ENCODE data around the gene SENP5.
"Not testable (repeated sequence)": the region's sequence is repeated elsewhere in the genome, so short reads cannot be mapped to it uniquely, and the experiment has no call there.

SENP5 gene

GRCh38 chr3:196844235-196845219 is 23.2 kb upstream of the SENP5 start:
- not testable (repeated sequence) for H3K27me3 ChIP-seq (ENCODE audit: control insufficient read depth in 5 of 5, insufficient read depth in 4 of 5, low read length in 5 of 5); H3K27ac ChIP-seq (ENCODE audit: low read depth, low read length); H3K9me3 ChIP-seq (ENCODE audit: control insufficient read depth in 5 of 5, low read length in 5 of 5); H3K36me3 ChIP-seq (ENCODE audit: control insufficient read depth in 5 of 5, insufficient read depth in 5 of 5, low read length in 5 of 5); H3K4me3 ChIP-seq (ENCODE audit: low read depth in 1 of 5, low read length in 5 of 5); H3K4me1 ChIP-seq (ENCODE audit: control insufficient read depth in 5 of 5, insufficient read depth in 5 of 5, low read length in 5 of 5); H3K9ac ChIP-seq (ENCODE audit: low read length in 5 of 5)

- H3K9ac ChIP-seq (ENCODE audit: low read length in 5 of 5); H3K36me3 ChIP-seq (ENCODE audit: control insufficient read depth in 5 of 5, insufficient read depth in 5 of 5, low read length in 5 of 5); H3K4me1 ChIP-seq (ENCODE audit: control insufficient read depth in 5 of 5, insufficient read depth in 5 of 5, low read length in 5 of 5); H3K27ac ChIP-seq (ENCODE audit: low read depth, low read length); H3K4me3 ChIP-seq (ENCODE audit: low read depth in 1 of 5, low read length in 5 of 5); H3K27me3 ChIP-seq (ENCODE audit: control insufficient read depth in 5 of 5, insufficient read depth in 4 of 5, low read length in 5 of 5); H3K9me3 ChIP-seq (ENCODE audit: control insufficient read depth in 5 of 5, low read length in 5 of 5): not testable (repeated sequence)
Measured at GRCh38 chr3:196848375-196848774, 19.3 kb upstream of the SENP5 start.

- Histone ChIP-seq H3K4me1 (ENCODE audit: control insufficient read depth in 5 of 5, insufficient read depth in 5 of 5, low read length in 5 of 5) (no peaks in the 10 kb centered on the region), H3K27ac (ENCODE audit: low read depth, low read length) (no peak overlapping the region), H3K9me3 (ENCODE audit: control insufficient read depth in 5 of 5, low read length in 5 of 5) (peaks cover 0 to 2% (median 0%) of the 10 kb centered on the region in 5 donors), H3K4me3 (ENCODE audit: low read depth in 1 of 5, low read length in 5 of 5) (no peak overlapping the region), H3K9ac (ENCODE audit: low read length in 5 of 5) (no peak overlapping the region), H3K36me3 (ENCODE audit: control insufficient read depth in 5 of 5, insufficient read depth in 5 of 5, low read length in 5 of 5) (no peaks in the 10 kb centered on the region), H3K27me3 (ENCODE audit: control insufficient read depth in 5 of 5, insufficient read depth in 4 of 5, low read length in 5 of 5) (peaks cover 0 to 2% (median 0%) of the 10 kb centered on the region in 5 donors)
Measured at GRCh38 chr3:196849180-196849741, 18.5 kb upstream of the SENP5 start.

- H3K9ac ChIP-seq (ENCODE audit: low read length in 5 of 5); H3K4me3 ChIP-seq (ENCODE audit: low read depth in 1 of 5, low read length in 5 of 5); H3K27me3 ChIP-seq (ENCODE audit: control insufficient read depth in 5 of 5, insufficient read depth in 4 of 5, low read length in 5 of 5); H3K9me3 ChIP-seq (ENCODE audit: control insufficient read depth in 5 of 5, low read length in 5 of 5); H3K4me1 ChIP-seq (ENCODE audit: control insufficient read depth in 5 of 5, insufficient read depth in 5 of 5, low read length in 5 of 5); H3K36me3 ChIP-seq (ENCODE audit: control insufficient read depth in 5 of 5, insufficient read depth in 5 of 5, low read length in 5 of 5); H3K27ac ChIP-seq (ENCODE audit: low read depth, low read length): not testable (repeated sequence)
Measured at GRCh38 chr3:196863000-196863399, 4.7 kb upstream of the SENP5 start.

GRCh38 chr3:196867155-196867506 is 589 bp upstream of the SENP5 start:
- H3K9ac ChIP-seq (ENCODE audit: low read length in 5 of 5), result peak overlapping the region; percentile 66 to 89 (median 77)
- peaks cover 5 to 27% (median 18%) of the 10 kb centered on the region in 5 donors for H3K4me1 ChIP-seq (ENCODE audit: control insufficient read depth in 5 of 5, insufficient read depth in 5 of 5, low read length in 5 of 5)
- H3K9me3 ChIP-seq (ENCODE audit: control insufficient read depth in 5 of 5, low read length in 5 of 5), result no peaks in the 10 kb centered on the region
- peak overlapping the region; percentile 87 for H3K27ac ChIP-seq (ENCODE audit: low read depth, low read length)
- no peaks in the 10 kb centered on the region for H3K36me3 ChIP-seq (ENCODE audit: control insufficient read depth in 5 of 5, insufficient read depth in 5 of 5, low read length in 5 of 5)
- no peaks in the 10 kb centered on the region for H3K27me3 ChIP-seq (ENCODE audit: control insufficient read depth in 5 of 5, insufficient read depth in 4 of 5, low read length in 5 of 5)
- H3K4me3 ChIP-seq (ENCODE audit: low read depth in 1 of 5, low read length in 5 of 5), result peak overlapping the region; percentile 68 to 95 (median 92)

- no peaks in the 10 kb centered on the region for H3K27me3 ChIP-seq (ENCODE audit: control insufficient read depth in 5 of 5, insufficient read depth in 4 of 5, low read length in 5 of 5)
- H3K27ac ChIP-seq (ENCODE audit: low read depth, low read length), result peak overlapping the region; percentile 87
- H3K9me3 ChIP-seq (ENCODE audit: control insufficient read depth in 5 of 5, low read length in 5 of 5), result no peaks in the 10 kb centered on the region
- H3K4me3 ChIP-seq (ENCODE audit: low read depth in 1 of 5, low read length in 5 of 5), result peak overlapping the region; percentile 90 to 98 (median 95)
- H3K36me3 ChIP-seq (ENCODE audit: control insufficient read depth in 5 of 5, insufficient read depth in 5 of 5, low read length in 5 of 5), result no peaks in the 10 kb centered on the region
- peaks cover 5 to 29% (median 18%) of the 10 kb centered on the region in 5 donors for H3K4me1 ChIP-seq (ENCODE audit: control insufficient read depth in 5 of 5, insufficient read depth in 5 of 5, low read length in 5 of 5)
- peak overlapping the region; percentile 95 to 99 (median 97) for H3K9ac ChIP-seq (ENCODE audit: low read length in 5 of 5)
Measured at GRCh38 chr3:196868297-196868661, 559 bp downstream of the SENP5 start.

- H3K9ac ChIP-seq (ENCODE audit: low read length in 5 of 5), result no peak overlapping the region
- H3K4me3 ChIP-seq (ENCODE audit: low read depth in 1 of 5, low read length in 5 of 5), result no peak overlapping the region
- no peaks in the 10 kb centered on the region for H3K36me3 ChIP-seq (ENCODE audit: control insufficient read depth in 5 of 5, insufficient read depth in 5 of 5, low read length in 5 of 5)
- H3K4me1 ChIP-seq (ENCODE audit: control insufficient read depth in 5 of 5, insufficient read depth in 5 of 5, low read length in 5 of 5), result peaks cover 5 to 23% (median 14%) of the 10 kb centered on the region in 5 donors
- no peaks in the 10 kb centered on the region for H3K9me3 ChIP-seq (ENCODE audit: control insufficient read depth in 5 of 5, low read length in 5 of 5)
- no peaks in the 10 kb centered on the region for H3K27me3 ChIP-seq (ENCODE audit: control insufficient read depth in 5 of 5, insufficient read depth in 4 of 5, low read length in 5 of 5)
- H3K27ac ChIP-seq (ENCODE audit: low read depth, low read length), result no peak overlapping the region
Measured at GRCh38 chr3:196872316-196872715, 4.6 kb downstream of the SENP5 start.

- not testable (repeated sequence) for H3K4me3 ChIP-seq (ENCODE audit: low read depth in 1 of 5, low read length in 5 of 5); H3K36me3 ChIP-seq (ENCODE audit: control insufficient read depth in 5 of 5, insufficient read depth in 5 of 5, low read length in 5 of 5); H3K9ac ChIP-seq (ENCODE audit: low read length in 5 of 5); H3K27me3 ChIP-seq (ENCODE audit: control insufficient read depth in 5 of 5, insufficient read depth in 4 of 5, low read length in 5 of 5); H3K4me1 ChIP-seq (ENCODE audit: control insufficient read depth in 5 of 5, insufficient read depth in 5 of 5, low read length in 5 of 5); H3K9me3 ChIP-seq (ENCODE audit: control insufficient read depth in 5 of 5, low read length in 5 of 5); H3K27ac ChIP-seq (ENCODE audit: low read depth, low read length)
Measured at GRCh38 chr3:196874511-196875094, 6.9 kb downstream of the SENP5 start.

- Histone ChIP-seq H3K36me3 (ENCODE audit: control insufficient read depth in 5 of 5, insufficient read depth in 5 of 5, low read length in 5 of 5) (peaks cover 0 to 5% (median 0%) of the 10 kb centered on the region in 5 donors), H3K4me1 (ENCODE audit: control insufficient read depth in 5 of 5, insufficient read depth in 5 of 5, low read length in 5 of 5) (peaks cover 0 to 4% (median 2%) of the 10 kb centered on the region in 5 donors), H3K27me3 (ENCODE audit: control insufficient read depth in 5 of 5, insufficient read depth in 4 of 5, low read length in 5 of 5) (no peaks in the 10 kb centered on the region), H3K4me3 (ENCODE audit: low read depth in 1 of 5, low read length in 5 of 5) (no peak overlapping the region), H3K9ac (ENCODE audit: low read length in 5 of 5) (no peak overlapping the region), H3K9me3 (ENCODE audit: control insufficient read depth in 5 of 5, low read length in 5 of 5) (no peaks in the 10 kb centered on the region), H3K27ac (ENCODE audit: low read depth, low read length) (no peak overlapping the region)
Measured at GRCh38 chr3:196875258-196875657, 7.5 kb downstream of the SENP5 start.

- Histone ChIP-seq H3K4me1 (ENCODE audit: control insufficient read depth in 5 of 5, insufficient read depth in 5 of 5, low read length in 5 of 5) (peaks cover 0 to 9% (median 7%) of the 10 kb centered on the region in 5 donors), H3K36me3 (ENCODE audit: control insufficient read depth in 5 of 5, insufficient read depth in 5 of 5, low read length in 5 of 5) (peaks cover 9 to 24% (median 21%) of the 10 kb centered on the region in 5 donors), H3K27me3 (ENCODE audit: control insufficient read depth in 5 of 5, insufficient read depth in 4 of 5, low read length in 5 of 5) (no peaks in the 10 kb centered on the region), H3K27ac (ENCODE audit: low read depth, low read length) (no peak overlapping the region), H3K9me3 (ENCODE audit: control insufficient read depth in 5 of 5, low read length in 5 of 5) (no peaks in the 10 kb centered on the region), H3K4me3 (ENCODE audit: low read depth in 1 of 5, low read length in 5 of 5) (no peak overlapping the region), H3K9ac (ENCODE audit: low read length in 5 of 5) (no peak overlapping the region)
Measured at GRCh38 chr3:196883361-196883760, 15.6 kb downstream of the SENP5 start.
